OCI-LY1 (cell line): ENCODE measurements around the gene NAPEPLD.

Experiments
- H2AFZ ChIP-seq: fragments of 200-600 bp; sonication (generic), shearing (Covaris generic); 2 replicates; pipeline ENCODE4 v1.6.0; 2014; ENCODE audit warnings: antibody characterized with exemption, mild to moderate bottlenecking, low read length
- H3F3A ChIP-seq: fragments of 200-600 bp; sonication (generic), shearing (Covaris generic); 2 replicates; pipeline ENCODE4 v1.6.0; 2014; ENCODE audit warnings: mild to moderate bottlenecking, antibody characterized with exemption, low read length, moderate library complexity; ENCODE audit not compliant: insufficient read depth
- H3K27ac ChIP-seq: fragments of 200-600 bp; sonication (generic); 2 replicates; pipeline ENCODE4 v1.5.1; 2014; ENCODE audit warnings: low read length, mixed run types, mild to moderate bottlenecking, low read depth; ENCODE audit not compliant: poor library complexity, severe bottlenecking
- H3K27me3 ChIP-seq: fragments of 200-600 bp; sonication (generic); 2 replicates; pipeline ENCODE4 v1.6.0; 2014; ENCODE audit warnings: antibody characterized with exemption, mild to moderate bottlenecking, low read length, moderate library complexity; ENCODE audit not compliant: insufficient read depth
- H3K36me3 ChIP-seq: fragments of 200-600 bp; sonication (generic); 2 replicates; pipeline ENCODE4 v1.6.1; 2014; ENCODE audit warnings: mild to moderate bottlenecking, antibody characterized with exemption, low read length, moderate library complexity, mixed read lengths; ENCODE audit not compliant: insufficient read depth
- H3K4me1 ChIP-seq: fragments of 200-600 bp; sonication (generic); 2 replicates; pipeline ENCODE4 v1.5.1; 2014; ENCODE audit warnings: mild to moderate bottlenecking, low read length, moderate library complexity; ENCODE audit not compliant: insufficient read depth, severe bottlenecking
- H3K4me2 ChIP-seq: fragments of 200-600 bp; sonication (generic), shearing (Covaris generic); 2 replicates; pipeline ENCODE4 v1.6.1; 2014; ENCODE audit warnings: low read length
- H3K4me3 ChIP-seq: fragments of 200-600 bp; sonication (generic); 2 replicates; pipeline ENCODE4 v1.5.1; 2014; ENCODE audit warnings: low read length, low read depth, mild to moderate bottlenecking, mixed read lengths; ENCODE audit not compliant: poor library complexity, severe bottlenecking
- H3K79me2 ChIP-seq: fragments of 200-600 bp; shearing (Covaris generic); 2 replicates; pipeline ENCODE4 v1.6.1; 2016; ENCODE audit warnings: mixed run types, low read length, mixed read lengths; ENCODE audit not compliant: insufficient read depth
- H3K9ac ChIP-seq: fragments of 200-600 bp; sonication (generic), shearing (Covaris generic); 2 replicates; pipeline ENCODE4 v1.6.1; 2014; ENCODE audit warnings: mild to moderate bottlenecking, low read length, mixed read lengths
- H3K9me2 ChIP-seq: fragments of 200-600 bp; sonication (generic), shearing (Covaris generic); 2 replicates; pipeline ENCODE4 v1.6.1; 2014; ENCODE audit warnings: low read depth, mild to moderate bottlenecking, low read length, mixed read lengths
- H3K9me3 ChIP-seq: fragments of 200-600 bp; shearing (Covaris generic); 2 replicates; pipeline ENCODE4 v1.6.1; 2014; ENCODE audit warnings: low read length, mixed read lengths
- H4K20me1 ChIP-seq: fragments of 200-600 bp; sonication (generic), shearing (Covaris generic); 2 replicates; pipeline ENCODE4 v1.6.0; 2016; ENCODE audit warnings: mild to moderate bottlenecking, low read length; ENCODE audit not compliant: insufficient read depth
- CTCF ChIP-seq: fragments of 200-600 bp; sonication (generic), shearing (Covaris generic); IDR thresholded peaks from 2 replicates; pipeline ENCODE4 v1.5.1; 2017; ENCODE audit warnings: mild to moderate bottlenecking, antibody characterized with exemption, low read length, moderate library complexity, mixed read lengths
- EZH2 ChIP-seq: fragments of 200-600 bp; sonication (generic), shearing (Covaris generic); IDR thresholded peaks from 2 replicates; pipeline ENCODE4 v1.8.0; 2017; ENCODE audit warnings: borderline replicate concordance, mixed run types, mild to moderate bottlenecking, antibody characterized with exemption, low read length, moderate library complexity, mixed read lengths

The NAPEPLD gene

DNA sequence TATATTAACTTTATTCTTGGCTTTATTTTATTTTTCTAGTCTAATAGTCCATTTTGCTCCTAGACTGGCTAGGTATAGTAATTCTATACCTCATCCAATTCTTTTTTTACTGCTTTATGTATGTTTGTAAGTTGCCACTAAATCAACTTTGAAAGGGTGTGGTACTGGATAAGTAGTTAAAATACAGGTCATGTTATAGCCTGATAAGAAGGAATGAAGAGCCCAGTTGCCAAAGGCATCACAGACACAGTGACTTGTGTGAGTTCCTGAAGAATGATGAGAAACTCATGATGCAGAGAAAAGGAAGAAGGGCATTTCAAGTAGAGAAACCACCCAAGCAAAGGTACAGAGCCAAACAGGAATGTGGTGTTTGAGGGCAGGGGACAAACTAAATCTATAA lies 27.3 kb downstream of the NAPEPLD start:
- H3K79me2 ChIP-seq: peaks cover 6% of the 10 kb centered on the region; the same call in 1 of the 2 replicates
- H3K27me3 ChIP-seq: no peaks in the 10 kb centered on the region
- no peak overlapping the region for H3K4me3 ChIP-seq
- H4K20me1 ChIP-seq: no peaks in the 10 kb centered on the region
- H3K27ac ChIP-seq: no peak overlapping the region
- no peaks in the 10 kb centered on the region for H3K4me1 ChIP-seq
- peaks cover 90% of the 10 kb centered on the region for H3K36me3 ChIP-seq
- H3K9ac ChIP-seq: no peak overlapping the region
- no peaks in the 10 kb centered on the region for H3K9me3 ChIP-seq
- no peak overlapping the region for H3K4me2 ChIP-seq
- TF ChIP-seq EZH2: no peak
- no peak for TF ChIP-seq CTCF
- no peaks in the 10 kb centered on the region for H3F3A ChIP-seq
- no peaks in the 10 kb centered on the region for H3K9me2 ChIP-seq
- no peak overlapping the region for H2AFZ ChIP-seq

GRCh38 chr7:103120362-103120761 lies 28.5 kb downstream of the NAPEPLD start:
- Histone ChIP-seq H3K27me3 (no peaks in the 10 kb centered on the region), H3K4me2 (no peak overlapping the region), H3K36me3 (peaks cover 92% of the 10 kb centered on the region), H4K20me1 (no peaks in the 10 kb centered on the region), H3K9me2 (no peaks in the 10 kb centered on the region), H3K4me1 (no peaks in the 10 kb centered on the region), H2AFZ (no peak overlapping the region), H3K9me3 (no peaks in the 10 kb centered on the region), H3K79me2 (peaks cover 6% of the 10 kb centered on the region; the same call in 1 of the 2 replicates), H3K9ac (no peak overlapping the region), H3K4me3 (no peak overlapping the region), H3F3A (no peaks in the 10 kb centered on the region), H3K27ac (no peak overlapping the region)
- TF ChIP-seq EZH2 (no peak), CTCF (no peak)

DNA sequence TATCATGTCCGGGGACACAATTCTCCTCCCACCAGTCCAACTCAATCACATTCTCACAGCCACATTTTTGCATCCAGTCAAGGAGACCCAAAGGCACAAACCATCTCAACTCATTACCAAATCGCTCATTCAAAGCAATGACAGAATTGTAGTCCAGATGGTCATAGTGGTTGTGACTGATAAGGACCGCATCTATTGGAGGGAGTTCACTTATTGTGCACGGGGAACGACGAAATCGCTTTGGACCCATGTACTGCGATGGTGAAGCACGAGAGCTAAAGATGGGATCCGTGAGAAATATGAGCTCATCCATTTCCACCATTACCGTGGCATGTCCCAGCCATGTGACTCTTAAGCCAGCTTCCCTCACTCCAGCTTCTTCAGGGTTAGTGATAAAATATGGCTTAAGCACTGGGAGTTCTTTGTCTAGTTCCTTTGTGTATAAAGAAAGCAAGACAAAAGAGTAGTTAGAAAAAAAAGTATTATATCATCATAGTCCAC lies 29.1 kb downstream of the NAPEPLD start:
- H3K9ac ChIP-seq: no peak overlapping the region
- H3F3A ChIP-seq: no peaks in the 10 kb centered on the region

More for the DNA sequence above, 29.1 kb downstream of the NAPEPLD start:
- Histone ChIP-seq H4K20me1 (no peaks in the 10 kb centered on the region), H3K9me3 (no peaks in the 10 kb centered on the region), H3K36me3 (peaks cover 92% of the 10 kb centered on the region), H3K79me2 (peaks cover 2% of the 10 kb centered on the region; the same call in 1 of the 2 replicates), H3K27me3 (no peaks in the 10 kb centered on the region), H3K27ac (no peak overlapping the region), H3K9me2 (no peaks in the 10 kb centered on the region), H3K4me2 (no peak overlapping the region), H3K4me3 (no peak overlapping the region), H2AFZ (no peak overlapping the region), H3K4me1 (no peaks in the 10 kb centered on the region)
- TF ChIP-seq EZH2: no peak
- no peak for TF ChIP-seq CTCF
